H9 (cell line): ENCODE measurements around the gene HM13. TPM values are rescaled to one million over a fixed set of nuclear protein-coding genes. Genes with fewer than 3 reads are reported as not detected.

Experiments
- DNase-seq: peaks from one replicate; pipeline ENCODE4 v3.0.0-alpha.2; 2017
- H2AFZ ChIP-seq: one replicate; pipeline ENCODE4 v1.6.1; 2013; ENCODE audit warnings: mild to moderate bottlenecking, low read length, control low read depth, moderate library complexity
- H2AK5ac ChIP-seq: 2 replicates; pipeline ENCODE4 v1.6.1; 2013; ENCODE audit warnings: low read length, control low read depth, mixed read lengths; ENCODE audit not compliant: insufficient read length
- H2BK120ac ChIP-seq: one replicate; pipeline ENCODE4 v1.6.1; 2013; ENCODE audit warnings: low read depth, mild to moderate bottlenecking, low read length, control low read depth, inconsistent platforms; ENCODE audit not compliant: poor library complexity, severe bottlenecking
- H2BK12ac ChIP-seq: 2 replicates; pipeline ENCODE4 v1.6.1; 2013; ENCODE audit warnings: low read length, control low read depth, mixed read lengths, low read depth; ENCODE audit not compliant: insufficient read length
- H2BK15ac ChIP-seq: 2 replicates; pipeline ENCODE4 v1.6.1; 2013; ENCODE audit warnings: low read depth, low read length, control low read depth
- H2BK20ac ChIP-seq: one replicate; pipeline ENCODE4 v1.6.1; 2013; ENCODE audit warnings: low read depth, mild to moderate bottlenecking, low read length, control low read depth, inconsistent platforms; ENCODE audit not compliant: poor library complexity, severe bottlenecking
- H2BK5ac ChIP-seq: 2 replicates; pipeline ENCODE4 v1.6.1; 2013; ENCODE audit warnings: low read length, control low read depth, mixed read lengths; ENCODE audit not compliant: insufficient read length
- H3K14ac ChIP-seq: 2 replicates; pipeline ENCODE4 v1.6.1; 2013; ENCODE audit warnings: low read length, control low read depth; ENCODE audit not compliant: insufficient read depth
- H3K18ac ChIP-seq: 2 replicates; pipeline ENCODE4 v1.6.1; 2013; ENCODE audit warnings: low read depth, mild to moderate bottlenecking, mixed read lengths, low read length, control low read depth; ENCODE audit not compliant: insufficient read length
- H3K23ac ChIP-seq: 2 replicates; pipeline ENCODE4 v1.6.1; 2013; ENCODE audit warnings: low read length, control low read depth, mixed read lengths, low read depth; ENCODE audit not compliant: insufficient read length
- H3K23me2 ChIP-seq: 2 replicates; pipeline ENCODE4 v1.6.1; 2013; ENCODE audit warnings: low read depth, mild to moderate bottlenecking, mixed read lengths, low read length, control low read depth; ENCODE audit not compliant: insufficient read length, poor library complexity, severe bottlenecking
- H3K27ac ChIP-seq: 2 replicates; pipeline ENCODE4 v1.5.1; 2013; ENCODE audit warnings: low read length, control low read depth, mixed read lengths, low read depth; ENCODE audit not compliant: insufficient read length
- H3K27me3 ChIP-seq: 2 replicates; pipeline ENCODE4 v1.6.1; 2013; ENCODE audit warnings: low read length, control low read depth, inconsistent platforms; ENCODE audit not compliant: insufficient read depth
- H3K4ac ChIP-seq: 2 replicates; pipeline ENCODE4 v1.6.1; 2013; ENCODE audit warnings: low read depth, mild to moderate bottlenecking, control low read depth, inconsistent platforms, low read length, moderate library complexity
- H3K4me1 ChIP-seq: 2 replicates; pipeline ENCODE4 v1.6.1; 2013; ENCODE audit warnings: low read length, control low read depth, inconsistent platforms; ENCODE audit not compliant: insufficient read depth
- H3K4me2 ChIP-seq: 2 replicates; pipeline ENCODE4 v1.6.1; 2013; ENCODE audit warnings: low read length, control low read depth, mixed read lengths; ENCODE audit not compliant: insufficient read length, insufficient read depth
- H3K56ac ChIP-seq: 2 replicates; pipeline ENCODE4 v1.6.1; 2013; ENCODE audit warnings: low read depth, mild to moderate bottlenecking, mixed read lengths, low read length, control low read depth; ENCODE audit not compliant: insufficient read length
- H3K79me1 ChIP-seq: 2 replicates; pipeline ENCODE4 v1.6.1; 2013; ENCODE audit warnings: low read depth, mild to moderate bottlenecking, moderate library complexity, low read length, control low read depth, inconsistent platforms; ENCODE audit not compliant: insufficient read depth, poor library complexity, severe bottlenecking
- H3K79me2 ChIP-seq: 2 replicates; pipeline ENCODE4 v1.6.1; 2013; ENCODE audit warnings: low read length, control low read depth, inconsistent platforms; ENCODE audit not compliant: insufficient read depth
- H3K9ac ChIP-seq: 2 replicates; pipeline ENCODE4 v1.6.1; 2013; ENCODE audit warnings: low read length, control low read depth, mixed read lengths; ENCODE audit not compliant: insufficient read length; ENCODE audit errors: extremely low read depth
- H3K9me3 ChIP-seq: one replicate; pipeline ENCODE4 v1.6.1; 2013; ENCODE audit warnings: low read depth, low read length, inconsistent platforms; ENCODE audit not compliant: control insufficient read depth
- H3T11ph ChIP-seq: one replicate; pipeline ENCODE4 v1.6.1; 2013; ENCODE audit warnings: mild to moderate bottlenecking, low read length, control low read depth, inconsistent platforms
- H4K20me1 ChIP-seq: one replicate; pipeline ENCODE4 v1.6.1; 2013; ENCODE audit not compliant: control insufficient read depth, insufficient read length, insufficient read depth
- H4K5ac ChIP-seq: 2 replicates; pipeline ENCODE4 v1.6.1; 2013; ENCODE audit warnings: low read depth, mild to moderate bottlenecking, mixed read lengths, low read length, control low read depth; ENCODE audit not compliant: insufficient read length
- H4K8ac ChIP-seq: replicated peaks from 2 replicates; pipeline ENCODE4 v1.6.1; 2013; ENCODE audit warnings: low read length, control low read depth, mixed read lengths, low read depth; ENCODE audit not compliant: insufficient read length
- H4K91ac ChIP-seq: 2 replicates; pipeline ENCODE4 v1.6.1; 2013; ENCODE audit warnings: low read depth, mild to moderate bottlenecking, moderate library complexity, mixed read lengths, low read length, control low read depth; ENCODE audit not compliant: insufficient read length
- H3K27ac Mint-ChIP-seq, 3 experiments: 2 replicates in 2 of 3; 3 replicates in 1 of 3; pipeline ENCODE4 v1.8.0; 2020 to 2021; ENCODE audit warnings: mixed read lengths in 3 of 3, mild to moderate bottlenecking in 1 of 3, moderate library complexity in 1 of 3
- H3K27me3 Mint-ChIP-seq: 2 replicates; pipeline ENCODE4 v1.8.0; 2021; ENCODE audit warnings: low read depth, mild to moderate bottlenecking, moderate library complexity, mixed read lengths
- H3K36me3 Mint-ChIP-seq, 3 experiments: 2 replicates in 2 of 3; 3 replicates in 1 of 3; pipeline ENCODE4 v1.8.0; 2020 to 2021; ENCODE audit warnings: low read depth in 3 of 3, mixed read lengths in 3 of 3; ENCODE audit not compliant: insufficient read depth in 1 of 3
- H3K4me1 Mint-ChIP-seq, 2 experiments: 2 replicates each; pipeline ENCODE4 v1.8.0; 2020; ENCODE audit warnings: mixed read lengths in 2 of 2
- H3K4me3 Mint-ChIP-seq, 2 experiments: 2 replicates in 1 of 2; 3 replicates in 1 of 2; pipeline ENCODE4 v1.8.0; 2020 to 2021; ENCODE audit warnings: mild to moderate bottlenecking in 2 of 2, mixed read lengths in 2 of 2, moderate library complexity in 1 of 2
- H3K9me3 Mint-ChIP-seq, 2 experiments: 2 replicates in 1 of 2; 3 replicates in 1 of 2; pipeline ENCODE4 v1.8.0; 2020; ENCODE audit warnings: mild to moderate bottlenecking in 2 of 2, mixed read lengths in 2 of 2, moderate library complexity in 1 of 2
- CTCF ChIP-seq: fragments of 200-600 bp; sonication (generic); conservative IDR thresholded peaks from 3 replicates; pipeline ENCODE4 v1.8.0; 2021; ENCODE audit warnings: antibody characterized with exemption, mild to moderate bottlenecking
- WGBS: extraction: QIAGEN DNeasy Blood & Tissue Kit; methylation state at CpG from one replicate; pipeline ENCODE4 v1.1.7; 2013; ENCODE audit warnings: missing lambda C conversion rate, low lambda C conversion rate, mixed read lengths; ENCODE audit not compliant: insufficient read length; ENCODE audit errors: extremely low coverage; 5-methylcytosine and 5-hydroxymethylcytosine counted together
- total RNA-seq: library from RNA; stranded (reverse); gene quantifications from 2 replicates; pipeline ENCODE4 v1.2.1, GENCODE V29; 2021

Gene HM13
- total RNA-seq, 1 experiment from 2014 or later, result 169 TPM

GRCh38 chr20:31540406-31540805, 26.2 kb downstream of the HM13 start:
- Histone ChIP-seq H3K4ac (no peak overlapping the region), H4K20me1 (no peaks in the 10 kb centered on the region), H3K4me2 (no peak overlapping the region), H3K4me1 (no peaks in the 10 kb centered on the region), H4K5ac (no peak overlapping the region), H2BK20ac (no peak overlapping the region), H3K27ac (no peak overlapping the region), H3K23ac (no peak overlapping the region), H3K27me3 (no peaks in the 10 kb centered on the region), H2AFZ (no peak overlapping the region), H2BK5ac (no peak overlapping the region), H4K91ac (no peak overlapping the region), H2AK5ac (no peak overlapping the region), H4K8ac (no peak overlapping the region), H3K9me3 (no peaks in the 10 kb centered on the region), H3K56ac (no peak overlapping the region), H3T11ph (no peak overlapping the region), H3K9ac (no peak overlapping the region), H2BK15ac (no peak overlapping the region), H3K18ac (no peak overlapping the region), H2BK120ac (no peak overlapping the region), H3K14ac (no peak overlapping the region), H3K79me1 (no peaks in the 10 kb centered on the region), H2BK12ac (no peak overlapping the region), H3K23me2 (no peaks in the 10 kb centered on the region), H3K79me2 (no peaks in the 10 kb centered on the region)
- TF ChIP-seq CTCF, result no peak
- no peaks in the 10 kb centered on the region for H3K4me1 Mint-ChIP-seq
- H3K36me3 Mint-ChIP-seq, result peaks cover 24 to 83% (median 43%) of the 10 kb centered on the region in 3 experiments; a peak in 6 of 7 replicates
- H3K27me3 Mint-ChIP-seq, result no peaks in the 10 kb centered on the region; the same call in 1 of the 2 replicates
- H3K27ac Mint-ChIP-seq, result 0 out of 7 replicates have a peak overlapping the region, but pooled peaks of 1 of the 3 experiments have one; percentile 58
- no peak overlapping the region for H3K4me3 Mint-ChIP-seq
- WGBS, result no CpG with 5 or more reads among the region's 3 CpGs
- DNase-seq, result no peak
- no peaks in the 10 kb centered on the region for H3K9me3 Mint-ChIP-seq
